ENCODE results near the gene RSF1.

Gene RSF1

DNA sequence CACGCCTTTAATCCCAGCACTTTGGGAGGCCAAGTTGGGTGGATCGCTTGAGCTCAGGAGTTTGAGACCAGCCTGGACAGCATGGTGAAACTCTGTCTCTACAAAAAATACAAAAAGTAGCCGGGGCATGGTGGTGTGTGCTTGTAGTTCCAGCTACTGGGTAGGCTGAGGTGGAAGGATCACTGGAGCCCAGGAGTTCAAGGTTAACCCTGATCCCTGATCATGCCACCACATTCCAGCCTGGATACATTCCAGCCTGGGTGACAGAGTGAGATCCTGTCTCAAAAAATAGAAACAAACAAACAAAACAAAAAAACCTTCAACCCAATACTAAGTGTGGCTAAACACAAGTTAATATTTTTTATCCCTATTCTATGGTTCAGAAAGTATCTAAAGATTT is 116.5 kb downstream of the RSF1 start (continued):
- TF ChIP-seq SCRT1 (tag by site-specific recombination; IDR thresholded peaks at IDR 0.05; ENCODE audit: borderline replicate concordance) (no peak), ZNF132 (tag by site-specific recombination; IDR thresholded peaks at IDR 0.05; ENCODE audit: borderline replicate concordance) (no peak)

DNA sequence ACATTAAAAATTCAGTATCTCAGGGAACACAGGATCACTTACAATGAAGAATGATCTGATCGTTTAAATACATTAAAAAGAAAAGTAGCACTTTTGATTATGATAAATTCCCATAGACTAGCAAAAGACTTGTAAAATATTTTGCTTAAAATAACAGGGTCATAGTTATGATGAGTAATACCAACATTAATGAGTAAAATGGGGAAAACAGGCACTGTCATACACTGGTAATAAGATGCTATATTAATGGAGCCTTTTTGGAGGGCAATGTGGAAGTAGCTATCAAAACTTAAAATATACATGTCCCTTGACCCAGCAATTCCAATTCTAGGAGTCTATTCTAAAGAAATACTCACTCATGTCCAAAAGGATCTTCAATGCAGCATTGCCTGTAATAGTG is 121.1 kb downstream of the RSF1 start:
- H3K4me1 ChIP-seq (ENCODE audit: control insufficient read depth, insufficient read depth, low read length) = no peaks in the 10 kb centered on the region
- POLR2A ChIA-PET = interaction anchor here (0.6 kb wide), 1 partner anchor 10 kb away, joined by 5 read pairs; no protein-coding TSS in a partner anchor
- CTCF ChIA-PET = no interaction called here
- H3K27ac ChIP-seq (ENCODE audit: extremely low read depth, low read depth, low read length) = no peak overlapping the region
- TF ChIP-seq ZNF155 (tag by site-specific recombination; IDR thresholded peaks at IDR 0.05) (no peak), ZNF623 (tag by site-specific recombination; IDR thresholded peaks at IDR 0.05) (no peak), ZNF121 (tag by site-specific recombination; IDR thresholded peaks at IDR 0.05) (no peak), ZNF19 (tag by site-specific recombination; IDR thresholded peaks at IDR 0.05; ENCODE audit: low read depth) (no peak), ZNF114 (tag by site-specific recombination; IDR thresholded peaks at IDR 0.05) (no peak), ZBTB17 (tag by site-specific recombination; IDR thresholded peaks at IDR 0.05) (no peak), GLI4 (tag by site-specific recombination; IDR thresholded peaks at IDR 0.05) (no peak), ZNF707 (tag by site-specific recombination; IDR thresholded peaks at IDR 0.05) (no peak), MZF1 (tag by site-specific recombination; IDR thresholded peaks at IDR 0.05; ENCODE audit: borderline replicate concordance) (no peak), ZNF10 (tag by site-specific recombination; IDR thresholded peaks at IDR 0.05) (no peak), ZNF184 (tag by site-specific recombination; IDR thresholded peaks at IDR 0.05) (no peak), ZNF585B (tag by site-specific recombination; IDR thresholded peaks at IDR 0.05) (no peak), SP2 (tag by site-specific recombination; IDR thresholded peaks at IDR 0.05) (no peak), ZFP69B (tag by site-specific recombination; IDR thresholded peaks at IDR 0.05) (no peak), IKZF3 (tag by site-specific recombination; IDR thresholded peaks at IDR 0.05) (no peak), ZFP37 (tag by site-specific recombination; IDR thresholded peaks at IDR 0.05) (no peak)
- TF ChIP-seq, protein P1, sequence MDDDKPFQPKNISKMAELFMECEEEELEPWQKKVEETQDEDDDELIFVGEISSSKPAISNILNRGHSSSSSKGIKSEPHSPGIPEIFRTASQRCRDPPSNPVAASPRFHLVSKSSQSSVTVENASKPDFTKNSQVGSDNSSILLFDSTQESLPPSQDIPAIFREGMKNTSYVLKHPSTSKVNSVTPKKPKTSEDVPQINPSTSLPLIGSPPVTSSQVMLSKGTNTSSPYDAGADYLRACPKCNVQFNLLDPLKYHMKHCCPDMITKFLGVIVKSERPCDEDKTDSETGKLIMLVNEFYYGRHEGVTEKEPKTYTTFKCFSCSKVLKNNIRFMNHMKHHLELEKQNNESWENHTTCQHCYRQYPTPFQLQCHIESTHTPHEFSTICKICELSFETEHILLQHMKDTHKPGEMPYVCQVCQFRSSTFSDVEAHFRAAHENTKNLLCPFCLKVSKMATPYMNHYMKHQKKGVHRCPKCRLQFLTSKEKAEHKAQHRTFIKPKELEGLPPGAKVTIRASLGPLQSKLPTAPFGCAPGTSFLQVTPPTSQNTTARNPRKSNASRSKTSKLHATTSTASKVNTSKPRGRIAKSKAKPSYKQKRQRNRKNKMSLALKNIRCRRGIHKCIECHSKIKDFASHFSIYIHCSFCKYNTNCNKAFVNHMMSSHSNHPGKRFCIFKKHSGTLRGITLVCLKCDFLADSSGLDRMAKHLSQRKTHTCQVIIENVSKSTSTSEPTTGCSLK (tag by site-specific recombination; IDR thresholded peaks at IDR 0.05) = no peak
- TF ChIP-seq, protein P2, sequence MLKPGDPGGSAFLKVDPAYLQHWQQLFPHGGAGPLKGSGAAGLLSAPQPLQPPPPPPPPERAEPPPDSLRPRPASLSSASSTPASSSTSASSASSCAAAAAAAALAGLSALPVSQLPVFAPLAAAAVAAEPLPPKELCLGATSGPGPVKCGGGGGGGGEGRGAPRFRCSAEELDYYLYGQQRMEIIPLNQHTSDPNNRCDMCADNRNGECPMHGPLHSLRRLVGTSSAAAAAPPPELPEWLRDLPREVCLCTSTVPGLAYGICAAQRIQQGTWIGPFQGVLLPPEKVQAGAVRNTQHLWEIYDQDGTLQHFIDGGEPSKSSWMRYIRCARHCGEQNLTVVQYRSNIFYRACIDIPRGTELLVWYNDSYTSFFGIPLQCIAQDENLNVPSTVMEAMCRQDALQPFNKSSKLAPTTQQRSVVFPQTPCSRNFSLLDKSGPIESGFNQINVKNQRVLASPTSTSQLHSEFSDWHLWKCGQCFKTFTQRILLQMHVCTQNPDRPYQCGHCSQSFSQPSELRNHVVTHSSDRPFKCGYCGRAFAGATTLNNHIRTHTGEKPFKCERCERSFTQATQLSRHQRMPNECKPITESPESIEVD (tag by site-specific recombination; IDR thresholded peaks at IDR 0.05) = no peak
- TF ChIP-seq, protein P3, sequence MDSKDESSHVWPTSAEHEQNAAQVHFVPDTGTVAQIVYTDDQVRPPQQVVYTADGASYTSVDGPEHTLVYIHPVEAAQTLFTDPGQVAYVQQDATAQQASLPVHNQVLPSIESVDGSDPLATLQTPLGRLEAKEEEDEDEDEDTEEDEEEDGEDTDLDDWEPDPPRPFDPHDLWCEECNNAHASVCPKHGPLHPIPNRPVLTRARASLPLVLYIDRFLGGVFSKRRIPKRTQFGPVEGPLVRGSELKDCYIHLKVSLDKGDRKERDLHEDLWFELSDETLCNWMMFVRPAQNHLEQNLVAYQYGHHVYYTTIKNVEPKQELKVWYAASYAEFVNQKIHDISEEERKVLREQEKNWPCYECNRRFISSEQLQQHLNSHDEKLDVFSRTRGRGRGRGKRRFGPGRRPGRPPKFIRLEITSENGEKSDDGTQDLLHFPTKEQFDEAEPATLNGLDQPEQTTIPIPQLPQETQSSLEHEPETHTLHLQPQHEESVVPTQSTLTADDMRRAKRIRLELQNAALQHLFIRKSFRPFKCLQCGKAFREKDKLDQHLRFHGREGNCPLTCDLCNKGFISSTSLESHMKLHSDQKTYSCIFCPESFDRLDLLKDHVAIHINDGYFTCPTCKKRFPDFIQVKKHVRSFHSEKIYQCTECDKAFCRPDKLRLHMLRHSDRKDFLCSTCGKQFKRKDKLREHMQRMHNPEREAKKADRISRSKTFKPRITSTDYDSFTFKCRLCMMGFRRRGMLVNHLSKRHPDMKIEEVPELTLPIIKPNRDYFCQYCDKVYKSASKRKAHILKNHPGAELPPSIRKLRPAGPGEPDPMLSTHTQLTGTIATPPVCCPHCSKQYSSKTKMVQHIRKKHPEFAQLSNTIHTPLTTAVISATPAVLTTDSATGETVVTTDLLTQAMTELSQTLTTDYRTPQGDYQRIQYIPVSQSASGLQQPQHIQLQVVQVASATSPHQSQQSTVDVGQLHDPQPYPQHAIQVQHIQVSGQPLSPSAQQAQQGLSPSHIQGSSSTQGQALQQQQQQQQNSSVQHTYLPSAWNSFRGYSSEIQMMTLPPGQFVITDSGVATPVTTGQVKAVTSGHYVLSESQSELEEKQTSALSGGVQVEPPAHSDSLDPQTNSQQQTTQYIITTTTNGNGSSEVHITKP (tag by site-specific recombination; IDR thresholded peaks at IDR 0.05) = no peak
- TF ChIP-seq, protein P4, sequence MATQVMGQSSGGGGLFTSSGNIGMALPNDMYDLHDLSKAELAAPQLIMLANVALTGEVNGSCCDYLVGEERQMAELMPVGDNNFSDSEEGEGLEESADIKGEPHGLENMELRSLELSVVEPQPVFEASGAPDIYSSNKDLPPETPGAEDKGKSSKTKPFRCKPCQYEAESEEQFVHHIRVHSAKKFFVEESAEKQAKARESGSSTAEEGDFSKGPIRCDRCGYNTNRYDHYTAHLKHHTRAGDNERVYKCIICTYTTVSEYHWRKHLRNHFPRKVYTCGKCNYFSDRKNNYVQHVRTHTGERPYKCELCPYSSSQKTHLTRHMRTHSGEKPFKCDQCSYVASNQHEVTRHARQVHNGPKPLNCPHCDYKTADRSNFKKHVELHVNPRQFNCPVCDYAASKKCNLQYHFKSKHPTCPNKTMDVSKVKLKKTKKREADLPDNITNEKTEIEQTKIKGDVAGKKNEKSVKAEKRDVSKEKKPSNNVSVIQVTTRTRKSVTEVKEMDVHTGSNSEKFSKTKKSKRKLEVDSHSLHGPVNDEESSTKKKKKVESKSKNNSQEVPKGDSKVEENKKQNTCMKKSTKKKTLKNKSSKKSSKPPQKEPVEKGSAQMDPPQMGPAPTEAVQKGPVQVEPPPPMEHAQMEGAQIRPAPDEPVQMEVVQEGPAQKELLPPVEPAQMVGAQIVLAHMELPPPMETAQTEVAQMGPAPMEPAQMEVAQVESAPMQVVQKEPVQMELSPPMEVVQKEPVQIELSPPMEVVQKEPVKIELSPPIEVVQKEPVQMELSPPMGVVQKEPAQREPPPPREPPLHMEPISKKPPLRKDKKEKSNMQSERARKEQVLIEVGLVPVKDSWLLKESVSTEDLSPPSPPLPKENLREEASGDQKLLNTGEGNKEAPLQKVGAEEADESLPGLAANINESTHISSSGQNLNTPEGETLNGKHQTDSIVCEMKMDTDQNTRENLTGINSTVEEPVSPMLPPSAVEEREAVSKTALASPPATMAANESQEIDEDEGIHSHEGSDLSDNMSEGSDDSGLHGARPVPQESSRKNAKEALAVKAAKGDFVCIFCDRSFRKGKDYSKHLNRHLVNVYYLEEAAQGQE (tag by site-specific recombination; IDR thresholded peaks at IDR 0.05) = no peak
- peaks cover 0 to 37% of the 10 kb centered on the region in 2 experiments; a peak in 1 of 3 replicates for H3K36me3 ChIP-seq (ENCODE audit: control insufficient read depth in 2 of 2, insufficient read depth in 1 of 2, low read length in 2 of 2)
- no peak overlapping the region for H3K4me3 ChIP-seq (ENCODE audit: low read depth, low read length)
- H3K9me3 ChIP-seq (ENCODE audit: control insufficient read depth, insufficient read depth, low read depth, low read length) = no peaks in the 10 kb centered on the region

Data from HEK293 (cell line).